Activated CD4-positive, alpha-beta T cell treated with anti-CD3 and anti-CD28 coated beads, Interleukin-2, Interleukin-6, amounts not matched to agents 100 ng/mL and 50 ng/mL, durations not matched to agents 16 hours and 8 hours (primary cell): ENCODE data around the gene GFER.
"Not testable (repeated sequence)": the region's sequence is repeated elsewhere in the genome, so short reads cannot be mapped to it uniquely, and the experiment has no call there.

Experiments
- DNase-seq: peaks from one replicate; pipeline ENCODE4 v3.0.0-alpha.2; 2020

GFER gene

GRCh38 chr16:2008631-2009163 lies 24.7 kb downstream of the GFER start:
- DNase-seq, result peak; percentile 52

- DNase-seq, result peak; percentile 36
Measured at GRCh38 chr16:2009164-2009711, 25.2 kb downstream of the GFER start.

- peak; percentile 88 for DNase-seq
Measured at GRCh38 chr16:2009791-2010510, 26.0 kb downstream of the GFER start, which contains the start of gene ZNF598. TSS of gene ZNF598 (minus strand) at chr16:2009821.

GRCh38 chr16:2011726-2012125 lies 27.7 kb downstream of the GFER start:
- not testable (repeated sequence) for DNase-seq

GRCh38 chr16:2013527-2013926 lies 29.5 kb downstream of the GFER start:
- DNase-seq, result no peak

- no peak for DNase-seq
Measured at GRCh38 chr16:2015117-2015946, 31.3 kb downstream of the GFER start.

- DNase-seq, result no peak
Measured at GRCh38 chr16:2015947-2016208, 31.9 kb downstream of the GFER start.

GRCh38 chr16:2016407-2016922 lies 32.5 kb downstream of the GFER start:
- no peak for DNase-seq

- DNase-seq, result no peak
Measured at GRCh38 chr16:2019518-2019920, 35.5 kb downstream of the GFER start, which contains the start of gene NPW. TSS of gene NPW (plus strand) at chr16:2019785.

GRCh38 chr16:2019921-2020831 lies 36.2 kb downstream of the GFER start:
- DNase-seq, result no peak

GRCh38 chr16:2022723-2023091 lies 38.7 kb downstream of the GFER start:
- DNase-seq, result peak; percentile 30

- peak; percentile 97 for DNase-seq
Measured at GRCh38 chr16:2023092-2024031, 39.4 kb downstream of the GFER start.

- no peak for DNase-seq
Measured at GRCh38 chr16:2024032-2024420, 40.0 kb downstream of the GFER start.

- no peak for DNase-seq
Measured at GRCh38 chr16:2025251-2025650, 41.3 kb downstream of the GFER start.

- no peak for DNase-seq
Measured at GRCh38 chr16:2025878-2026460, 42.0 kb downstream of the GFER start.

- DNase-seq, result peak; percentile 26
Measured at GRCh38 chr16:2026461-2027023, 42.5 kb downstream of the GFER start, which contains the start of gene NHERF2. TSS of gene NHERF2 (plus strand) at chr16:2026902. CDS start at chr16:2027006, 104 bp downstream.

GRCh38 chr16:2027024-2028010 lies 43.3 kb downstream of the GFER start:
- no peak for DNase-seq

GRCh38 chr16:2028146-2028545 lies 44.2 kb downstream of the GFER start:
- no peak for DNase-seq

GRCh38 chr16:2028620-2029220 lies 44.7 kb downstream of the GFER start:
- no peak for DNase-seq
